ENCODE data around the gene RIN3. TPM values are rescaled to one million over a fixed set of nuclear protein-coding genes. Genes with fewer than 3 reads are reported as not detected.

RIN3 gene
- total and polyA plus RNA-seq, 4 donors: 5.0 to 15.6 (median 9.0) TPM

GRCh38 chr14:92726135-92726932, 212.8 kb downstream of the RIN3 start (continued):
- TF ChIP-seq HNF4A (conservative IDR thresholded peaks at IDR 0.05): no peak
- no peak for TF ChIP-seq RXRA (IDR thresholded peaks at IDR 0.05)

- H3K27ac ChIP-seq (ENCODE audit: low read depth in 1 of 2, low read length in 2 of 2): no peak overlapping the region
- peaks cover 0 to 2% (median 0%) of the 10 kb centered on the region in 4 donors for H3K4me1 ChIP-seq (ENCODE audit: control insufficient read depth in 4 of 4, insufficient read depth in 4 of 4, low read length in 3 of 4)
- no peak for DNase-seq (ENCODE audit: low spot score)
- no peak for TF ChIP-seq JUND (IDR thresholded peaks at IDR 0.05)
- TF ChIP-seq, protein P1, sequence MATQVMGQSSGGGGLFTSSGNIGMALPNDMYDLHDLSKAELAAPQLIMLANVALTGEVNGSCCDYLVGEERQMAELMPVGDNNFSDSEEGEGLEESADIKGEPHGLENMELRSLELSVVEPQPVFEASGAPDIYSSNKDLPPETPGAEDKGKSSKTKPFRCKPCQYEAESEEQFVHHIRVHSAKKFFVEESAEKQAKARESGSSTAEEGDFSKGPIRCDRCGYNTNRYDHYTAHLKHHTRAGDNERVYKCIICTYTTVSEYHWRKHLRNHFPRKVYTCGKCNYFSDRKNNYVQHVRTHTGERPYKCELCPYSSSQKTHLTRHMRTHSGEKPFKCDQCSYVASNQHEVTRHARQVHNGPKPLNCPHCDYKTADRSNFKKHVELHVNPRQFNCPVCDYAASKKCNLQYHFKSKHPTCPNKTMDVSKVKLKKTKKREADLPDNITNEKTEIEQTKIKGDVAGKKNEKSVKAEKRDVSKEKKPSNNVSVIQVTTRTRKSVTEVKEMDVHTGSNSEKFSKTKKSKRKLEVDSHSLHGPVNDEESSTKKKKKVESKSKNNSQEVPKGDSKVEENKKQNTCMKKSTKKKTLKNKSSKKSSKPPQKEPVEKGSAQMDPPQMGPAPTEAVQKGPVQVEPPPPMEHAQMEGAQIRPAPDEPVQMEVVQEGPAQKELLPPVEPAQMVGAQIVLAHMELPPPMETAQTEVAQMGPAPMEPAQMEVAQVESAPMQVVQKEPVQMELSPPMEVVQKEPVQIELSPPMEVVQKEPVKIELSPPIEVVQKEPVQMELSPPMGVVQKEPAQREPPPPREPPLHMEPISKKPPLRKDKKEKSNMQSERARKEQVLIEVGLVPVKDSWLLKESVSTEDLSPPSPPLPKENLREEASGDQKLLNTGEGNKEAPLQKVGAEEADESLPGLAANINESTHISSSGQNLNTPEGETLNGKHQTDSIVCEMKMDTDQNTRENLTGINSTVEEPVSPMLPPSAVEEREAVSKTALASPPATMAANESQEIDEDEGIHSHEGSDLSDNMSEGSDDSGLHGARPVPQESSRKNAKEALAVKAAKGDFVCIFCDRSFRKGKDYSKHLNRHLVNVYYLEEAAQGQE (IDR thresholded peaks at IDR 0.05): no peak
- no peak for TF ChIP-seq TAF1 (conservative IDR thresholded peaks at IDR 0.05)
- H3K27me3 ChIP-seq (ENCODE audit: control insufficient read depth in 4 of 4, insufficient read depth in 4 of 4, low read length in 3 of 4): no peaks in the 10 kb centered on the region
- 83% methylated on average over 8 of the region's 8 CpGs for WGBS
- H3K36me3 ChIP-seq (ENCODE audit: control insufficient read depth in 4 of 4, insufficient read depth in 3 of 4, low read depth in 1 of 4, low read length in 3 of 4): peaks cover 0 to 11% (median 8%) of the 10 kb centered on the region in 4 donors
- H3K9me3 ChIP-seq (ENCODE audit: control insufficient read depth in 4 of 4, low read length in 3 of 4): no peaks in the 10 kb centered on the region
- no peak overlapping the region for H3K9ac ChIP-seq (ENCODE audit: low read depth in 1 of 2, low read length in 2 of 2)
- no peak overlapping the region for H3K4me3 ChIP-seq (ENCODE audit: low read depth in 1 of 3, low read length in 3 of 3)
Measured at GRCh38 chr14:92726933-92727262, 213.3 kb downstream of the RIN3 start.

DNA sequence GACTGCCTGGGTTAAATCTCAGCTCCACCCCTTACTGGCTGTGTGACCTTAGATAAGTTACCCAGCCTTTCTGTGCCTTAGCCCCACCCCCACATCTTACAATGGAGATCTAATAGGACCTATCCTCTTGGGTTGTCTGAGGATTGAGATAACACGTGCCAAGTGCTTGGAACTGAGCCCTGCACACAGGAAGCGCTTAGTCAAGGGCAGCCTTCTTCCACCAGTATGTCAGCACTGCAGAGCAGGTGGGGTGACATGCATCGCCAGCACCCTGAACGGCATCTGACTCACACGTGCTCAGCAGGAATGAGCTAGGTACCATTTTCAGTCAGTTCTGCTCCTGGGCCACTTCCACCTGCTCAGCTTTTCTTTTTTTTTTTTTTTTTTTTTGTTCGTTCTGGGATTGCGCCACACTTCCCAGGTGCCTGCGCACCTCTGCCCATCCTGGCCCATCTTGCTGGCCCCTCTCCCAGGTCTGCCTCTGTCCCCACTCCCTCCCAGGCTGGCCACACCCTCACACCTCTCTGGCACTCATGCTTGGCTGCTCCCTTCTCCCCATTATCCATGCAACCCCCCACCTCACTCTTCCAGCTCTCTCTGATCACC, 215.3 kb downstream of the RIN3 start:
- TF ChIP-seq YY1 (IDR thresholded peaks at IDR 0.05) (no peak), ZBTB33 (IDR thresholded peaks at IDR 0.05) (no peak), RAD21 (IDR thresholded peaks at IDR 0.05) (no peak)
- TF ChIP-seq, protein P2, sequence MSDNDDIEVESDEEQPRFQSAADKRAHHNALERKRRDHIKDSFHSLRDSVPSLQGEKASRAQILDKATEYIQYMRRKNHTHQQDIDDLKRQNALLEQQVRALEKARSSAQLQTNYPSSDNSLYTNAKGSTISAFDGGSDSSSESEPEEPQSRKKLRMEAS (IDR thresholded peaks at IDR 0.05): no peak
- Histone ChIP-seq H3K4me1 (ENCODE audit: control insufficient read depth in 4 of 4, insufficient read depth in 4 of 4, low read length in 3 of 4) (peaks cover 0 to 2% (median 0%) of the 10 kb centered on the region in 4 donors), H3K9me3 (ENCODE audit: control insufficient read depth in 4 of 4, low read length in 3 of 4) (no peaks in the 10 kb centered on the region), H3K27ac (ENCODE audit: low read depth in 1 of 2, low read length in 2 of 2) (no peak overlapping the region), H3K36me3 (ENCODE audit: control insufficient read depth in 4 of 4, insufficient read depth in 3 of 4, low read depth in 1 of 4, low read length in 3 of 4) (peaks cover 0 to 18% (median 10%) of the 10 kb centered on the region in 4 donors), H3K4me3 (ENCODE audit: low read depth in 1 of 3, low read length in 3 of 3) (no peak overlapping the region), H3K27me3 (ENCODE audit: control insufficient read depth in 4 of 4, insufficient read depth in 4 of 4, low read length in 3 of 4) (no peaks in the 10 kb centered on the region), H3K9ac (ENCODE audit: low read depth in 1 of 2, low read length in 2 of 2) (no peak overlapping the region)
- no peak for DNase-seq (ENCODE audit: low spot score)
- WGBS: 59% methylated on average over 8 of the region's 8 CpGs

All from liver (tissue), 9 donors.